Stimulated activated CD4-positive, alpha-beta T cell treated with anti-CD3 and anti-CD28 coated beads, Interleukin-15, amount 100 ng/mL, for 48 hours (primary cell): ENCODE data around the gene XPO6.
A peak's percentile ranks its signal among the peaks of the same experiment; 100 is the strongest.

Experiments
- DNase-seq, 2 donors: peaks; one replicate each; pipeline ENCODE4 v3.0.0-alpha.2; 2020; ENCODE audit warnings: low read depth in 2 of 2

Gene XPO6

GRCh38 chr16:28210979-28211588 lies 681 bp downstream of the XPO6 start:
- peak; percentile 66 to 68 for DNase-seq

- DNase-seq = no peak
Observed at GRCh38 chr16:28210264-28210663, 1.5 kb downstream of the XPO6 start.

- no peak for DNase-seq
Observed at GRCh38 chr16:28208824-28209223, 2.9 kb downstream of the XPO6 start.

GRCh38 chr16:28208131-28208530 lies 3.6 kb downstream of the XPO6 start:
- DNase-seq = no peak

- DNase-seq = no peak
Observed at GRCh38 chr16:28207399-28207798, 4.4 kb downstream of the XPO6 start.

GRCh38 chr16:28205974-28206373 lies 5.8 kb downstream of the XPO6 start:
- DNase-seq = no peak

GRCh38 chr16:28205117-28205899 lies 6.5 kb downstream of the XPO6 start:
- no peak for DNase-seq

- no peak for DNase-seq
Observed at GRCh38 chr16:28204622-28205021, 7.1 kb downstream of the XPO6 start.

- DNase-seq = no peak
Observed at GRCh38 chr16:28204204-28204603, 7.6 kb downstream of the XPO6 start.

- DNase-seq = peak in 1 of 2 donors; percentile 42
Observed at GRCh38 chr16:28202147-28202746, 9.5 kb downstream of the XPO6 start.

GRCh38 chr16:28200661-28201060 lies 11.1 kb downstream of the XPO6 start:
- DNase-seq = no peak

- no peak for DNase-seq
Observed at GRCh38 chr16:28196387-28196987, 15.3 kb downstream of the XPO6 start.

GRCh38 chr16:28195859-28196258 lies 15.9 kb downstream of the XPO6 start:
- no peak for DNase-seq

GRCh38 chr16:28193530-28194423 lies 18.0 kb downstream of the XPO6 start:
- no peak for DNase-seq

GRCh38 chr16:28192806-28193529 lies 18.8 kb downstream of the XPO6 start:
- peak; percentile 58 to 66 for DNase-seq

GRCh38 chr16:28191364-28191960 lies 20.3 kb downstream of the XPO6 start:
- no peak for DNase-seq

GRCh38 chr16:28189245-28189644 lies 22.5 kb downstream of the XPO6 start:
- DNase-seq = no peak

GRCh38 chr16:28188085-28188916 lies 23.5 kb downstream of the XPO6 start:
- no peak for DNase-seq

GRCh38 chr16:28187595-28188004 lies 24.2 kb downstream of the XPO6 start:
- no peak for DNase-seq

GRCh38 chr16:28186752-28187151 lies 25.0 kb downstream of the XPO6 start:
- DNase-seq = no peak
